ENCODE data around the gene MYCN. TPM values are rescaled to one million over a fixed set of nuclear protein-coding genes. Genes with fewer than 3 reads are reported as not detected.

MYCN gene
- total RNA-seq: 1 to 10 TPM in 1 of 4 donors, under 1 TPM in 2, not detected in 1; 0.48 to 7.0 (median 0.82) TPM

GRCh38 chr2:15939854-15940660 lies at the start of gene MYCN:
Gene MYCN, plus strand, starts transcription at chr2:15940550. Its CDS starts 1,515 bp downstream, at chr2:15942065.
- peak within 1 kb of the TSS; percentile 3 to 66 (median 41) for H3K4me3 ChIP-seq
- peaks cover 42% of the 10 kb centered on the region for H3K27me3 ChIP-seq
- TF ChIP-seq POLR2A (IDR thresholded peaks at IDR 0.05) (no peak), CTCF (IDR thresholded peaks at IDR 0.05) (peak; percentile 64 to 73 (median 69))
- in situ Hi-C loops (cut with MboI; ENCODE audit: low pct_ligation_motif_present in 1 of 4, low pct_unique_long_range_greater_than_20kb in 1 of 4, low sequenced_read_pairs in 3 of 4): loop anchor here (10.0 to 25.0 kb wide), 7 partner anchors 303 to 822 kb away; no protein-coding TSS in a partner anchor
- H3K27ac ChIP-seq: peak within 1 kb of the TSS in 1 of 4 donors; percentile 55
- peak; percentile 42 for DNase-seq
- intact Hi-C loops (cut with DNase I; ENCODE audit: low total_unique reads): loop anchor here (10.0 kb wide), 1 partner anchor 365 kb away; no protein-coding TSS in a partner anchor
- H3K36me3 ChIP-seq: no peaks in the 10 kb centered on the region
- H3K9me3 ChIP-seq: no peaks in the 10 kb centered on the region
- 4% methylated on average over 44 of the region's 47 CpGs; no CpG with 5 or more reads in 1 of the 2 donors for WGBS, 2 donors (ENCODE audit: low coverage in 1 of 2)
- peaks cover 12 to 52% (median 35%) of the 10 kb centered on the region in 4 donors for H3K4me1 ChIP-seq

GRCh38 chr2:15890936-15891905 lies 49.1 kb upstream of the MYCN start:
- DNase-seq: no peak
- H3K4me3 ChIP-seq: no peak overlapping the region
- intact Hi-C loops (cut with DNase I; ENCODE audit: low total_unique reads): no loop called here
- H3K36me3 ChIP-seq: no peaks in the 10 kb centered on the region
- no peak overlapping the region for H3K27ac ChIP-seq
- TF ChIP-seq CTCF (IDR thresholded peaks at IDR 0.05) (no peak), POLR2AphosphoS5 (IDR thresholded peaks at IDR 0.05) (no peak), EP300 (IDR thresholded peaks at IDR 0.05; ENCODE audit: low read depth) (no peak), POLR2A (IDR thresholded peaks at IDR 0.05) (no peak)
- WGBS, 2 donors (ENCODE audit: low coverage in 1 of 2): 70 to 80% methylated on average over 1 to 15 of the region's 15 CpGs
- in situ Hi-C loops (cut with MboI; ENCODE audit: low pct_ligation_motif_present in 1 of 4, low pct_unique_long_range_greater_than_20kb in 1 of 4, low sequenced_read_pairs in 3 of 4): no loop called here
- no peaks in the 10 kb centered on the region for H3K9me3 ChIP-seq
- no peaks in the 10 kb centered on the region for H3K4me1 ChIP-seq
- no peaks in the 10 kb centered on the region for H3K27me3 ChIP-seq

GRCh38 chr2:15892151-15892880 lies 48.0 kb upstream of the MYCN start:
- Histone ChIP-seq H3K4me3 (no peak overlapping the region), H3K4me1 (no peaks in the 10 kb centered on the region), H3K27ac (no peak overlapping the region), H3K36me3 (no peaks in the 10 kb centered on the region), H3K9me3 (peaks cover 0 to under 1% of the 10 kb centered on the region in 2 donors), H3K27me3 (no peaks in the 10 kb centered on the region)
- intact Hi-C loops (cut with DNase I; ENCODE audit: low total_unique reads): no loop called here
- WGBS, 2 donors (ENCODE audit: low coverage in 1 of 2): 65 to 67% methylated on average over 5 to 8 of the region's 8 CpGs
- TF ChIP-seq POLR2AphosphoS5 (IDR thresholded peaks at IDR 0.05): no peak
- TF ChIP-seq EP300 (IDR thresholded peaks at IDR 0.05; ENCODE audit: low read depth): no peak
- TF ChIP-seq POLR2A (IDR thresholded peaks at IDR 0.05): no peak
- TF ChIP-seq CTCF (IDR thresholded peaks at IDR 0.05): no peak
- in situ Hi-C loops (cut with MboI; ENCODE audit: low pct_ligation_motif_present in 1 of 4, low pct_unique_long_range_greater_than_20kb in 1 of 4, low sequenced_read_pairs in 3 of 4): no loop called here
- DNase-seq: no peak

Data from transverse colon (tissue), 4 donors.